ENCODE data around the gene CCDC51.

DNA sequence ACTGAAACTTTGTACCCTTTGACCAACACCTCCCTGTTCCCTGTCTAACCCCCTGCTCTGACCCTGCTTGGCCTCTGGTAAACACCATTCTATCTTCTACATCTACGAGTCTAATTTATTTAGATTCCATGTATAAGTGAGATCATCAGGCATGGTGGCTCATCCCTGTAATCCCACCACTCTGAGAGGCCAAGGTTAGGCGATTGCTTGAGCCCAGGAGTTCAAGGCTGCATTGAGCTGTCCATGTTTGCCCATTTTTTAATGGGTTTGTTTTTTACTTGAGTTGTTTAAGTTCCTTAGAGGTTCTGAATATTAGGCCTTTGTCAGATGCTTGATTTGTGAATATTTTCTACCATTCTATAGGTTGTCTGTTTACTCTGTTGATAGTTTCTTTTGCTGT is 51.0 kb downstream of the CCDC51 start:
- TF ChIP-seq, protein P1, sequence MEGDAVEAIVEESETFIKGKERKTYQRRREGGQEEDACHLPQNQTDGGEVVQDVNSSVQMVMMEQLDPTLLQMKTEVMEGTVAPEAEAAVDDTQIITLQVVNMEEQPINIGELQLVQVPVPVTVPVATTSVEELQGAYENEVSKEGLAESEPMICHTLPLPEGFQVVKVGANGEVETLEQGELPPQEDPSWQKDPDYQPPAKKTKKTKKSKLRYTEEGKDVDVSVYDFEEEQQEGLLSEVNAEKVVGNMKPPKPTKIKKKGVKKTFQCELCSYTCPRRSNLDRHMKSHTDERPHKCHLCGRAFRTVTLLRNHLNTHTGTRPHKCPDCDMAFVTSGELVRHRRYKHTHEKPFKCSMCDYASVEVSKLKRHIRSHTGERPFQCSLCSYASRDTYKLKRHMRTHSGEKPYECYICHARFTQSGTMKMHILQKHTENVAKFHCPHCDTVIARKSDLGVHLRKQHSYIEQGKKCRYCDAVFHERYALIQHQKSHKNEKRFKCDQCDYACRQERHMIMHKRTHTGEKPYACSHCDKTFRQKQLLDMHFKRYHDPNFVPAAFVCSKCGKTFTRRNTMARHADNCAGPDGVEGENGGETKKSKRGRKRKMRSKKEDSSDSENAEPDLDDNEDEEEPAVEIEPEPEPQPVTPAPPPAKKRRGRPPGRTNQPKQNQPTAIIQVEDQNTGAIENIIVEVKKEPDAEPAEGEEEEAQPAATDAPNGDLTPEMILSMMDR (IDR thresholded peaks at IDR 0.05), result no peak
- no peak for TF ChIP-seq POLR2A (IDR thresholded peaks at IDR 0.05)

Measured in uterus (tissue), 2 donors.